ENCODE results near the gene GNAT1. TPM values are rescaled to one million over a fixed set of nuclear protein-coding genes. Genes with fewer than 3 reads are reported as not detected.

GNAT1 gene
- total RNA-seq, 1 experiment from 2014 or later: not detected

- no peak overlapping the region for H3T11ph ChIP-seq (ENCODE audit: low read length)
- peak overlapping the region; percentile 48 for H3K14ac ChIP-seq (ENCODE audit: insufficient read depth, low read length)
- no peak overlapping the region for H4K91ac ChIP-seq (ENCODE audit: insufficient read length, low read depth, low read length)
- peak overlapping the region; percentile 81 to 99 (median 91) for H3K27ac Mint-ChIP-seq
- no peak overlapping the region for H3K56ac ChIP-seq (ENCODE audit: insufficient read length, low read depth, low read length)
- H3K23ac ChIP-seq (ENCODE audit: insufficient read length, low read depth, low read length): no peak overlapping the region
- H3K4me3 Mint-ChIP-seq: peak overlapping the region; percentile 96 to 99
- no peak overlapping the region for H3K4ac ChIP-seq (ENCODE audit: low read depth, low read length)
- H4K8ac ChIP-seq (replicated peaks; ENCODE audit: insufficient read length, low read depth, low read length): no peak overlapping the region
- peaks cover 19% of the 10 kb centered on the region; the same call in 1 of the 2 replicates for H3K79me2 ChIP-seq (ENCODE audit: insufficient read depth, low read length)
- no peak overlapping the region for H4K5ac ChIP-seq (ENCODE audit: insufficient read length, low read depth, low read length)
- peaks cover 7% of the 10 kb centered on the region for H3K27me3 Mint-ChIP-seq (ENCODE audit: low read depth)
- H2BK15ac ChIP-seq (ENCODE audit: low read depth, low read length): no peak overlapping the region
- H2AFZ ChIP-seq (ENCODE audit: low read length): no peak overlapping the region
- H3K23me2 ChIP-seq (ENCODE audit: insufficient read length, low read depth, low read length, poor library complexity, severe bottlenecking): peaks cover 17% of the 10 kb centered on the region
- peak overlapping the region; percentile 59 for H3K9ac ChIP-seq (ENCODE audit: extremely low read depth, insufficient read length, low read length)
- WGBS (ENCODE audit: extremely low coverage, insufficient read length, low lambda C conversion rate): no CpG with 5 or more reads among the region's 13 CpGs
- no peaks in the 10 kb centered on the region for H3K9me3 Mint-ChIP-seq
- no peak for DNase-seq
- peaks cover 6% of the 10 kb centered on the region; the same call in 1 of the 2 replicates for H3K4me1 ChIP-seq (ENCODE audit: insufficient read depth, low read length)
- peaks cover 6% of the 10 kb centered on the region for H3K79me1 ChIP-seq (ENCODE audit: insufficient read depth, low read depth, low read length, poor library complexity, severe bottlenecking)
- no peak overlapping the region for H2BK120ac ChIP-seq (ENCODE audit: low read depth, low read length, poor library complexity, severe bottlenecking)
- H3K4me2 ChIP-seq (ENCODE audit: insufficient read depth, insufficient read length, low read length): peak overlapping the region; percentile 91
- no peak overlapping the region for H3K18ac ChIP-seq (ENCODE audit: insufficient read length, low read depth, low read length)
- no peaks in the 10 kb centered on the region for H4K20me1 ChIP-seq (ENCODE audit: control insufficient read depth, insufficient read depth, insufficient read length)
- no peaks in the 10 kb centered on the region for H3K27me3 ChIP-seq (ENCODE audit: insufficient read depth, low read length)
- H3K36me3 Mint-ChIP-seq (ENCODE audit: insufficient read depth in 1 of 3, low read depth in 3 of 3): peaks cover 2 to 7% (median 4%) of the 10 kb centered on the region in 3 experiments; a peak in 2 of 7 replicates
- no peak overlapping the region for H2BK5ac ChIP-seq (ENCODE audit: insufficient read length, low read length)
- H2AK5ac ChIP-seq (ENCODE audit: insufficient read length, low read length): no peak overlapping the region
- no peak overlapping the region for H3K27ac ChIP-seq (ENCODE audit: insufficient read length, low read depth, low read length)
- no peak overlapping the region for H2BK20ac ChIP-seq (ENCODE audit: low read depth, low read length, poor library complexity, severe bottlenecking)
- no peak for TF ChIP-seq CTCF (conservative IDR thresholded peaks at IDR 0.05)
- no peak overlapping the region for H2BK12ac ChIP-seq (ENCODE audit: insufficient read length, low read depth, low read length)
- no peaks in the 10 kb centered on the region for H3K9me3 ChIP-seq (ENCODE audit: control insufficient read depth, low read depth, low read length)
- H3K4me1 Mint-ChIP-seq: peaks cover 55 to 64% of the 10 kb centered on the region in 2 experiments
Observed at GRCh38 chr3:50236484-50237132, 45.2 kb downstream of the GNAT1 start.
